ENCODE results near the gene FOXL3. TPM values are rescaled to one million over a fixed set of nuclear protein-coding genes. Genes with fewer than 3 reads are reported as not detected.

Gene FOXL3
- total and polyA plus RNA-seq, 2 donors from 2014 or later = not detected

DNA sequence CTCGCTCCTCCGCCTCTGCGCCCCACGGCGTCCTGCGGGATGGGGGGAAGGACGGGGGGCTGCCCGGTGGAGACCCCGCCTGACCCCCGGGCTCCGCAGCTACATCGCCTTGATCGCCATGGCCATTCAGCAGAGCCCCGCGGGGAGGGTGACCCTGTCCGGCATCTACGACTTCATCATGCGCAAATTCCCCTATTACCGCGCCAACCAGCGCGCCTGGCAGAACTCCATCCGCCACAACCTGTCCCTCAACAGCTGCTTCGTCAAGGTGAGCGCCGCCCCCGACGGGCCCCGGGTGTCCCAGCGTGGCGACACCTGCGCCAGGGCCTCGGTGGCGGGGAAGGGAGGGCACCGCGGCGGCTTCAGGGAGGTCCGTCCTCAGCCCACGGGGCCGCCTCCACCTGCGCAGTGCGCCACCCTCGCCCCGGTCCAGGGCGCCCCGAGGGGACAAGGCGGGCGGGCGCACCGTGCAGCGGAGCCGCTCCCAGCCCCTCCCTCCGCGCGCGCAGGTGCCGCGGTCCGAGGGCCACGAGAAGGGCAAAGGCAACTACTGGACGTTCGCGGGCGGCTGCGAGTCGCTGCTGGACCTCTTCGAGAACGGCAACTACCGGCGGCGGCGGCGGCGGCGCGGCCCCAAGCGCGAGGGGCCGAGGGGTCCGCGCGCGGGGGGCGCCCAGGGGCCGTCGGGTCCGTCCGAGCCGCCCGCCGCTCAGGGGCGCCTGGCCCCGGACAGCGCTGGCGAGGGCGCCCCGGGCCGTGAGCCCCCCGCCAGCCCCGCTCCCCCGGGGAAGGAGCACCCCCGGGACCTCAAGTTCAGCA is 793 bp downstream of the FOXL3 start:
- H3K27me3 ChIP-seq (ENCODE audit: control insufficient read depth, insufficient read depth, low read length) = peaks cover 13% of the 10 kb centered on the region
- peaks cover 0 to 3% (median 0%) of the 10 kb centered on the region in 3 donors for H3K4me1 ChIP-seq (ENCODE audit: control insufficient read depth in 2 of 3, insufficient read depth in 2 of 3, low read depth in 1 of 3, low read length in 3 of 3)
- H3K9me3 ChIP-seq (ENCODE audit: control insufficient read depth in 2 of 3, insufficient read depth in 1 of 3, low read length in 3 of 3) = no peaks in the 10 kb centered on the region
- DNase-seq (peak in 1 of 5 donors; percentile 30), FAIRE-seq (no peak)
- H3K36me3 ChIP-seq (ENCODE audit: control insufficient read depth in 2 of 3, insufficient read depth in 3 of 3, low read length in 3 of 3) = no peaks in the 10 kb centered on the region
- no peak overlapping the region for H3K27ac ChIP-seq (ENCODE audit: low read depth in 2 of 2, low read length in 2 of 2)
- TF ChIP-seq CTCF (IDR thresholded peaks at IDR 0.05; ENCODE audit: borderline replicate concordance, extremely low read depth, insufficient read depth) = no peak
- H3K9ac ChIP-seq (ENCODE audit: low read length in 3 of 3) = no peak overlapping the region
- H3K4me3 ChIP-seq (ENCODE audit: low read length in 3 of 3) = no peak overlapping the region
- intact Hi-C loops (cut with DNase I) = no loop called here

GRCh38 chr7:291373-292092 is 1.6 kb downstream of the FOXL3 start:
- FAIRE-seq (no peak), DNase-seq (no peak)
- Histone ChIP-seq H3K36me3 (ENCODE audit: control insufficient read depth in 2 of 3, insufficient read depth in 3 of 3, low read length in 3 of 3) (no peaks in the 10 kb centered on the region), H3K9me3 (ENCODE audit: control insufficient read depth in 2 of 3, insufficient read depth in 1 of 3, low read length in 3 of 3) (no peaks in the 10 kb centered on the region), H3K4me3 (ENCODE audit: low read length in 3 of 3) (no peak overlapping the region), H3K27ac (ENCODE audit: low read depth in 2 of 2, low read length in 2 of 2) (no peak overlapping the region), H3K9ac (ENCODE audit: low read length in 3 of 3) (no peak overlapping the region), H3K4me1 (ENCODE audit: control insufficient read depth in 2 of 3, insufficient read depth in 2 of 3, low read depth in 1 of 3, low read length in 3 of 3) (peaks cover 0 to 3% (median 0%) of the 10 kb centered on the region in 3 donors), H3K27me3 (ENCODE audit: control insufficient read depth, insufficient read depth, low read length) (peaks cover 13% of the 10 kb centered on the region)
- intact Hi-C loops (cut with DNase I) = no loop called here
- TF ChIP-seq CTCF (IDR thresholded peaks at IDR 0.05; ENCODE audit: borderline replicate concordance, extremely low read depth, insufficient read depth) = no peak

DNA sequence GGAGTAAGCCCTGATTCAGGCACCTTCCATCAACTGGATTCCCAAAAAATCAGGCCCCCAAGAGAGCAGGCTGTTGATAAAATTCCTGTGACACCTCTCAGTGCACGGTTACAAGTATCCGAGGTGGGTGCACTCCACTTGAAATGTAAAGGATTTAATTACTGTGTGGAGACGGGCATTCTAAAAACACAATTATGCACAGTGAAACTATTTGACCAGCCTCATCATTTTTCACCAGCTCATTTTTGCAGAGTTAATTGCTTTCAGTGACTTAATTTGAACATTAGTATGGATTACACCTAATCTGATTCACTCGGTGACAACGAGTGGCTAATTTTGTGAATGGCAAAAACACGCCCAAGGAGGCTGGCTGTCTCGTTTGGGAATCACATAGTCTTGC is 2.3 kb downstream of the FOXL3 start:
- no peak for TF ChIP-seq CTCF (IDR thresholded peaks at IDR 0.05; ENCODE audit: borderline replicate concordance, extremely low read depth, insufficient read depth)
- Histone ChIP-seq H3K4me1 (ENCODE audit: control insufficient read depth in 2 of 3, insufficient read depth in 2 of 3, low read depth in 1 of 3, low read length in 3 of 3) (peaks cover 0 to 3% (median 0%) of the 10 kb centered on the region in 3 donors), H3K27ac (ENCODE audit: low read depth in 2 of 2, low read length in 2 of 2) (no peak overlapping the region), H3K9me3 (ENCODE audit: control insufficient read depth in 2 of 3, insufficient read depth in 1 of 3, low read length in 3 of 3) (no peaks in the 10 kb centered on the region), H3K4me3 (ENCODE audit: low read length in 3 of 3) (no peak overlapping the region), H3K36me3 (ENCODE audit: control insufficient read depth in 2 of 3, insufficient read depth in 3 of 3, low read length in 3 of 3) (no peaks in the 10 kb centered on the region), H3K27me3 (ENCODE audit: control insufficient read depth, insufficient read depth, low read length) (peaks cover 13% of the 10 kb centered on the region), H3K9ac (ENCODE audit: low read length in 3 of 3) (no peak overlapping the region)
- DNase-seq (no peak), FAIRE-seq (no peak)
- intact Hi-C loops (cut with DNase I) = no loop called here

Data from kidney (tissue), 14 donors.